PC-3 (cell line): ENCODE results near the gene ANKRD62. TPM values are rescaled to one million over a fixed set of nuclear protein-coding genes. Genes with fewer than 3 reads are reported as not detected.

ENCODE experiments used
- ATAC-seq: fragments of 200-7000 bp; cut with Tn5 transposase; 2 replicates; pipeline ENCODE4 v1.9.1; 2020; ENCODE audit warnings: mild to moderate bottlenecking, moderate library complexity
- BruUV-seq: library from RNA; stranded (reverse); fragments of 400-500 nt; replicated peaks from 2 replicates; lab custom pipeline; 2021; lab: Mats Ljungman, UMichigan
- CTCF ChIA-PET: fragments of 300-600 bp; sonication (Branson Sonifier 250); formaldehyde crosslinking; loops from one replicate; lab custom pipeline; 2022; ENCODE audit warnings: antibody characterized with exemption; lab: Charles Lee
- POLR2A ChIA-PET: fragments of 300-600 bp; sonication (Branson Sonifier 250); formaldehyde crosslinking; loops from one replicate; lab custom pipeline; 2022; ENCODE audit warnings: antibody characterized with exemption; ENCODE audit not compliant: unreplicated experiment; lab: Charles Lee
- DNase-seq: peaks from one replicate; pipeline ENCODE4 v3.0.0-alpha.2; 2015
- H2AFZ ChIP-seq: fragments of 300-600 bp; sonication (generic); 2 replicates; pipeline ENCODE4 v1.6.0; 2016; ENCODE audit warnings: antibody characterized with exemption, low read length
- H3F3A ChIP-seq: fragments of 300-600 bp; sonication (generic); one replicate; pipeline ENCODE4 v1.6.0; 2017; ENCODE audit warnings: antibody characterized with exemption, low read length, control low read depth, mild to moderate bottlenecking; ENCODE audit not compliant: unreplicated experiment
- H3K27ac ChIP-seq: fragments of 300-600 bp; sonication (generic); 2 replicates; pipeline ENCODE4 v1.5.1; 2016; ENCODE audit warnings: mild to moderate bottlenecking, low read length
- H3K27me3 ChIP-seq: fragments of 300-600 bp; sonication (generic); 2 replicates; pipeline ENCODE4 v1.6.1; 2016; ENCODE audit warnings: low read length, mixed read lengths
- H3K36me3 ChIP-seq: fragments of 300-600 bp; sonication (generic); 2 replicates; pipeline ENCODE4 v1.6.1; 2016; ENCODE audit warnings: low read depth, mixed run types, low read length, mixed read lengths
- H3K4me1 ChIP-seq: fragments of 300-600 bp; sonication (generic); 2 replicates; pipeline ENCODE4 v1.5.1; 2016; ENCODE audit warnings: low read length; ENCODE audit not compliant: insufficient read depth
- H3K4me2 ChIP-seq: fragments of 300-600 bp; sonication (generic); 2 replicates; pipeline ENCODE4 v1.6.0; 2016; ENCODE audit warnings: low read length
- H3K4me3 ChIP-seq: fragments of 300-600 bp; sonication (generic); 2 replicates; pipeline ENCODE4 v1.5.1; 2016; ENCODE audit warnings: mild to moderate bottlenecking, low read length, mixed read lengths
- H3K79me2 ChIP-seq: fragments of 300-600 bp; sonication (generic); 2 replicates; pipeline ENCODE4 v1.6.1; 2017; ENCODE audit warnings: low read length, mixed read lengths
- H3K9ac ChIP-seq: fragments of 300-600 bp; sonication (generic); 2 replicates; pipeline ENCODE4 v1.6.0; 2016; ENCODE audit warnings: mild to moderate bottlenecking, low read length
- H3K9me2 ChIP-seq: fragments of 300-600 bp; sonication (generic); replicated peaks from 2 replicates; pipeline ENCODE4 v1.6.1; 2016; ENCODE audit warnings: mixed run types, low read length, mixed read lengths
- H3K9me3 ChIP-seq: fragments of 300-600 bp; sonication (generic); 2 replicates; pipeline ENCODE4 v1.6.1; 2016; ENCODE audit warnings: low read length, mixed read lengths
- H4K20me1 ChIP-seq: fragments of 300-600 bp; sonication (generic); 2 replicates; pipeline ENCODE4 v1.6.1; 2016; ENCODE audit warnings: low read length, mixed read lengths
- EZH2 ChIP-seq: fragments of 300-600 bp; sonication (generic); IDR thresholded peaks from one replicate; pipeline ENCODE4 v1.6.1; 2017; ENCODE audit warnings: antibody characterized with exemption, mild to moderate bottlenecking, low read length; ENCODE audit not compliant: unreplicated experiment
- EZH2phosphoT487 ChIP-seq: fragments of 300-600 bp; sonication (generic); IDR thresholded peaks from 2 replicates; pipeline ENCODE4 v1.6.1; 2018; ENCODE audit warnings: mild to moderate bottlenecking, antibody characterized with exemption, low read length, borderline replicate concordance
- intact Hi-C: fragments of 100-400 bp; cut with micrococcal nuclease; formaldehyde crosslinking; loops from 2 replicates; pipeline ENCODE4 v1.9.0; 2023
- total RNA-seq: library from RNA; depleted of rRNA; stranded (reverse); fragments of >200 nt; gene quantifications from 2 replicates; pipeline ENCODE4 v1.2.3, GENCODE V29; 2014
- TF ChIP-seq, protein P1 (sequence below): fragments of 300-600 bp; sonication (generic); conservative IDR thresholded peaks from 2 replicates; pipeline ENCODE4 v1.5.1; 2017; ENCODE audit warnings: antibody characterized with exemption, low read depth, mild to moderate bottlenecking, low read length

Gene ANKRD62
- total RNA-seq, 1 experiment from 2014 or later = not detected

DNA sequence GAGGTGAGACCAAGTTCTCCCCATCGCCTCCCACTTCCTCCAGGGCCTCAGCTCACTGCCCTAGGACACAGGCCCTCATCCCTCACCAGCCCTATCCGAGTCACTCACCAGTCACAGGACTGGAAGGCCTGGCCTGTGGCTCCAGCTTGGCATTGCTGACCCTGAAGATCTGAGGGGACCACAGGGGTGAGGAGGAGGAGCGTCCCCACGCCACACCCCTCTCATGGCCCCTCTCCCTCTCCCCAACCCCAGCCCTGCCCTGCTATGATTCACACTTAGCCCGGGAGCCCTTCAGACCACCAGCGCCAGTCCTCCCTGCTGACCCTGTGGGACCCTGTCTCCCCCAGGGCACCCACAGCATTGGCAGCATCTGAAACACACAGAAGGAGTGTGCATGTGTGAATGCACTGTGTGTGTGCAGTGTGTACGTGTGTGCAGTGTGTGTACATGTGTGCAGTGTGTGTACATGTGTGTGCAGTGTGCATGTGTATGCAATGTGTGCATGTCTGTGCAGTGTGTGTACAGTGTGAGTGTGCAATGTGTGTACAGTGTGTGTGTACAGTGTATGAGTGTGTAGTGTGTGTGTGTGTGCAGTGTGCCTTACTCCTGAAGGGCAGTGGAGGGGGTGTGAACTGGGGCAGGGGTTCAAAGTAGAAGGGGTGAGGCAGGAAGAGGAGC lies 29.4 kb upstream of the ANKRD62 start:
- Histone ChIP-seq H3K9ac (no peak overlapping the region), H4K20me1 (no peaks in the 10 kb centered on the region), H3K9me3 (no peaks in the 10 kb centered on the region), H3K4me1 (no peaks in the 10 kb centered on the region), H3F3A (no peaks in the 10 kb centered on the region), H2AFZ (no peak overlapping the region), H3K79me2 (no peaks in the 10 kb centered on the region), H3K4me3 (no peak overlapping the region), H3K27ac (no peak overlapping the region), H3K36me3 (no peaks in the 10 kb centered on the region), H3K4me2 (no peak overlapping the region), H3K9me2 (no peaks in the 10 kb centered on the region), H3K27me3 (no peaks in the 10 kb centered on the region)
- DNase-seq = no peak
- no TSS peak for BruUV-seq
- TF ChIP-seq EZH2 = no peak
- TF ChIP-seq, protein P1, sequence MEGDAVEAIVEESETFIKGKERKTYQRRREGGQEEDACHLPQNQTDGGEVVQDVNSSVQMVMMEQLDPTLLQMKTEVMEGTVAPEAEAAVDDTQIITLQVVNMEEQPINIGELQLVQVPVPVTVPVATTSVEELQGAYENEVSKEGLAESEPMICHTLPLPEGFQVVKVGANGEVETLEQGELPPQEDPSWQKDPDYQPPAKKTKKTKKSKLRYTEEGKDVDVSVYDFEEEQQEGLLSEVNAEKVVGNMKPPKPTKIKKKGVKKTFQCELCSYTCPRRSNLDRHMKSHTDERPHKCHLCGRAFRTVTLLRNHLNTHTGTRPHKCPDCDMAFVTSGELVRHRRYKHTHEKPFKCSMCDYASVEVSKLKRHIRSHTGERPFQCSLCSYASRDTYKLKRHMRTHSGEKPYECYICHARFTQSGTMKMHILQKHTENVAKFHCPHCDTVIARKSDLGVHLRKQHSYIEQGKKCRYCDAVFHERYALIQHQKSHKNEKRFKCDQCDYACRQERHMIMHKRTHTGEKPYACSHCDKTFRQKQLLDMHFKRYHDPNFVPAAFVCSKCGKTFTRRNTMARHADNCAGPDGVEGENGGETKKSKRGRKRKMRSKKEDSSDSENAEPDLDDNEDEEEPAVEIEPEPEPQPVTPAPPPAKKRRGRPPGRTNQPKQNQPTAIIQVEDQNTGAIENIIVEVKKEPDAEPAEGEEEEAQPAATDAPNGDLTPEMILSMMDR = no peak
- no peak for TF ChIP-seq EZH2phosphoT487
- intact Hi-C loops = no loop called here
- no peak for ATAC-seq
- ChIA-PET POLR2A (no interaction called here), CTCF (no interaction called here)

GRCh38 chr18:12065397-12065796 lies 28.2 kb upstream of the ANKRD62 start:
- Histone ChIP-seq H3F3A (no peaks in the 10 kb centered on the region), H3K27ac (no peak overlapping the region), H3K4me1 (no peaks in the 10 kb centered on the region), H3K4me3 (no peak overlapping the region), H4K20me1 (no peaks in the 10 kb centered on the region), H3K9me2 (no peaks in the 10 kb centered on the region), H3K9ac (no peak overlapping the region), H3K9me3 (no peaks in the 10 kb centered on the region), H3K4me2 (no peak overlapping the region), H3K27me3 (no peaks in the 10 kb centered on the region), H3K79me2 (no peaks in the 10 kb centered on the region), H2AFZ (no peak overlapping the region), H3K36me3 (no peaks in the 10 kb centered on the region)
- CTCF ChIA-PET = no interaction called here
- POLR2A ChIA-PET = no interaction called here
- DNase-seq (no peak), ATAC-seq (no peak)
- intact Hi-C loops = no loop called here
- BruUV-seq = no TSS peak
- TF ChIP-seq EZH2 = no peak
- TF ChIP-seq, protein P1 = no peak
- TF ChIP-seq EZH2phosphoT487 = no peak

DNA sequence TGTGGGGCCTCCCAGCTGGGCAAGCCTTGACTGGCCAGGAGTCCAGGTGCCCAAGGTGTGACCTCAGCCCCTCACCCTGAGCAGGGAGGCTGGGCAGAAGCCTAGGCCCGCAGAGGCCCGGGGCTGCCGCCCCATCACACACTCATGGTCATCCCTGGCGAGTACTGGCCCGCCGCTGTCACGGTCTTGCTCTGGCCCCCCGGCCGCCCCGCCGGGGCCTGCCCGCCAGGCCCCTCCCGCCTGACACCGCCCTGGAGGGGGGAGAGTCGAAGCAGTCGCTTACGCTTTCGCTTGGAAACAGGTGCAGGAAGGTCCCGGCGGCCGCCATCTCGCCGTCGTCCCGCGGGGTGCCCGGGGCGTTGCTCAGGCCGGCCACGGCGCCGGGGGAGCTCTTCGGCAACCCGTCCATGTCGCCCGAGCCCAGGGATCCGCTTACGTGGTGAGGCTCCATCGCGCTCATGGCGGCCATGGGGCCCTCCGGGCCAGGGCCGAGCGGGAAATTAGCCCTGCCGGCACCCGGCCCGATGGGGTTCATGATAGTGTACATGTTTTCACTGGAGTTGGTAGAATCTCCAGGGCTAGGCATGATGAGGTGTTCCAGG lies 26.6 kb upstream of the ANKRD62 start:
- Histone ChIP-seq H3K79me2 (no peaks in the 10 kb centered on the region), H3K9me2 (no peaks in the 10 kb centered on the region), H3K4me3 (no peak overlapping the region), H3K4me2 (no peak overlapping the region), H3K36me3 (no peaks in the 10 kb centered on the region), H2AFZ (no peak overlapping the region), H3F3A (no peaks in the 10 kb centered on the region), H3K27ac (no peak overlapping the region), H4K20me1 (no peaks in the 10 kb centered on the region), H3K27me3 (no peaks in the 10 kb centered on the region), H3K9me3 (no peaks in the 10 kb centered on the region), H3K4me1 (no peaks in the 10 kb centered on the region), H3K9ac (no peak overlapping the region)
- DNase-seq = no peak
- ChIA-PET POLR2A (no interaction called here), CTCF (no interaction called here)
- no peak for ATAC-seq
- BruUV-seq = no TSS peak
- no peak for TF ChIP-seq EZH2
- TF ChIP-seq, protein P1 = no peak
- TF ChIP-seq EZH2phosphoT487 = no peak
- intact Hi-C loops = no loop called here
